ENCODE measurements around the gene VEGFD. TPM values are rescaled to one million over a fixed set of nuclear protein-coding genes. Genes with fewer than 3 reads are reported as not detected.

The VEGFD gene
- total and polyA plus RNA-seq, 2 of the 4 experiments (the other 2 are of a cell fraction), result 0.18 to 0.19 TPM

DNA sequence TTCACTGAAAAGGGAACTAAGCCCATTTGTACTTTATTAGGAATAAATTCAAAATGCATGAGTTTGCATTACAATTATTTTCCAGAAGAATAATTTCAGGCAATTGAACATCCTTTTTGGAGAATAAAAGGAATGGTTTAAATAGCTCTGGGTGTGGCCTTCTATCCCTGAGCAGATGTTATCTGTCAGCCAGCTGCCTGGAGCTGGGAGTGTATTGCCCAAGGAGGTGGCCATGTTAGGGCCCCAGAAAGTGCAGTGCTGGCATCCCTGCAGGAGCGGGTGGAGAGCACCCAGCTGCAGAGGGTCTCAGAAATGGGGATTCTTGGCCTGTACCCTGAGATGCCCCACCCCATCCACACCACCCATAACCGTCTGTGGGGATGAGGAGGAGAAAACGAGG, 21.6 kb upstream of the VEGFD start:
- H3K23ac ChIP-seq (ENCODE audit: low read depth, low read length), result no peak overlapping the region
- no peak overlapping the region for H2AFZ ChIP-seq (replicated peaks; ENCODE audit: low read length, poor library complexity)
- no peaks in the 10 kb centered on the region; the same call in 1 of the 2 replicates for H3K27me3 ChIP-seq (ENCODE audit: control insufficient read depth, insufficient read depth, low read length)
- no peak overlapping the region for H4K8ac ChIP-seq (ENCODE audit: low read depth in 2 of 2, low read length in 2 of 2)
- H4K91ac ChIP-seq (ENCODE audit: insufficient read depth, low read depth, low read length), result no peak overlapping the region
- peak; percentile 57 for ATAC-seq (ENCODE audit: low read depth)
- no peaks in the 10 kb centered on the region for H3K9me3 ChIP-seq (ENCODE audit: control insufficient read depth, insufficient read depth, low read length)
- TF ChIP-seq POLR2A (IDR thresholded peaks at IDR 0.05; ENCODE audit: low read depth, low read length) (no peak), RCOR1 (IDR thresholded peaks at IDR 0.05; ENCODE audit: insufficient replicate concordance, low read length) (no peak), CEBPB (IDR thresholded peaks at IDR 0.05; ENCODE audit: low read depth, low read length) (no peak), MXI1 (IDR thresholded peaks at IDR 0.05; ENCODE audit: borderline replicate concordance, low read depth, low read length) (no peak), RFX5 (IDR thresholded peaks at IDR 0.05; ENCODE audit: low read depth, low read length) (no peak), MAFK (IDR thresholded peaks at IDR 0.05; ENCODE audit: low read depth, low read length) (no peak), SMC3 (IDR thresholded peaks at IDR 0.05; ENCODE audit: low read depth, low read length) (no peak)
- TF ChIP-seq, protein P1, sequence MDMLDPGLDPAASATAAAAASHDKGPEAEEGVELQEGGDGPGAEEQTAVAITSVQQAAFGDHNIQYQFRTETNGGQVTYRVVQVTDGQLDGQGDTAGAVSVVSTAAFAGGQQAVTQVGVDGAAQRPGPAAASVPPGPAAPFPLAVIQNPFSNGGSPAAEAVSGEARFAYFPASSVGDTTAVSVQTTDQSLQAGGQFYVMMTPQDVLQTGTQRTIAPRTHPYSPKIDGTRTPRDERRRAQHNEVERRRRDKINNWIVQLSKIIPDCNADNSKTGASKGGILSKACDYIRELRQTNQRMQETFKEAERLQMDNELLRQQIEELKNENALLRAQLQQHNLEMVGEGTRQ (IDR thresholded peaks at IDR 0.05; ENCODE audit: low read depth, low read length), result no peak
- TF ChIP-seq, protein P2, sequence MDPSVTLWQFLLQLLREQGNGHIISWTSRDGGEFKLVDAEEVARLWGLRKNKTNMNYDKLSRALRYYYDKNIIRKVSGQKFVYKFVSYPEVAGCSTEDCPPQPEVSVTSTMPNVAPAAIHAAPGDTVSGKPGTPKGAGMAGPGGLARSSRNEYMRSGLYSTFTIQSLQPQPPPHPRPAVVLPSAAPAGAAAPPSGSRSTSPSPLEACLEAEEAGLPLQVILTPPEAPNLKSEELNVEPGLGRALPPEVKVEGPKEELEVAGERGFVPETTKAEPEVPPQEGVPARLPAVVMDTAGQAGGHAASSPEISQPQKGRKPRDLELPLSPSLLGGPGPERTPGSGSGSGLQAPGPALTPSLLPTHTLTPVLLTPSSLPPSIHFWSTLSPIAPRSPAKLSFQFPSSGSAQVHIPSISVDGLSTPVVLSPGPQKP (IDR thresholded peaks at IDR 0.05; ENCODE audit: borderline replicate concordance, low read depth, low read length), result no peak
- H3K18ac ChIP-seq (ENCODE audit: low read depth, low read length), result no peak overlapping the region
- BruUV-seq (replicated peaks), result no TSS peak
- dilution Hi-C loops (cut with HindIII; ENCODE audit: low sequenced_read_pairs, unreplicated experiment), result no loop called here
- no peak overlapping the region; the same call in 1 of the 2 replicates for H2BK120ac ChIP-seq (ENCODE audit: low read depth, low read length)
- no peak overlapping the region for H2AK5ac ChIP-seq (ENCODE audit: low read depth, low read length)
- peaks cover 2% of the 10 kb centered on the region; the same call in 1 of the 2 replicates for H3K36me3 ChIP-seq (ENCODE audit: control insufficient read depth, insufficient read depth, low read length)
- intact Hi-C loops (cut with micrococcal nuclease), result no loop called here
- no peak overlapping the region for H3K4me3 ChIP-seq (ENCODE audit: insufficient read depth, low read depth, low read length)
- ChIA-PET CTCF (no interaction called here), POLR2A (ENCODE audit: unreplicated experiment) (no interaction called here)
- no peak overlapping the region for H3K4me2 ChIP-seq (ENCODE audit: low read depth, low read length)
- no peak overlapping the region for H3K4ac ChIP-seq (ENCODE audit: low read depth, low read length)
- no peak overlapping the region for H2BK5ac ChIP-seq (ENCODE audit: low read depth, low read length, poor library complexity, severe bottlenecking)
- H3K9ac ChIP-seq (ENCODE audit: low read depth, low read length), result no peak overlapping the region
- no peak overlapping the region for H3K14ac ChIP-seq (replicated peaks; ENCODE audit: low read depth, low read length)
- no peaks in the 10 kb centered on the region; the same call in 1 of the 2 replicates for H3K9me1 ChIP-seq (ENCODE audit: insufficient read depth, low read length)
- DNase-seq, result no peak
- no peak overlapping the region for H2AK9ac ChIP-seq (replicated peaks; ENCODE audit: low read depth, low read length, poor library complexity)
- H3K4me1 ChIP-seq (ENCODE audit: control insufficient read depth, insufficient read depth, low read length), result peaks cover 2% of the 10 kb centered on the region; the same call in 1 of the 2 replicates
- in situ Hi-C loops (cut with MboI; ENCODE audit: low sequenced_read_pairs), result no loop called here
- no peak overlapping the region for H3K56ac ChIP-seq (ENCODE audit: extremely low read depth, insufficient read depth, low read length)
- H3K79me1 ChIP-seq (ENCODE audit: low read depth in 1 of 2, low read length in 2 of 2), result no peaks in the 10 kb centered on the region
- no CpG with 5 or more reads among the region's 3 CpGs for WGBS, 2 experiments (ENCODE audit: extremely low coverage in 2 of 2, insufficient read length in 1 of 2)
- H2BK20ac ChIP-seq (ENCODE audit: low read depth, low read length), result no peak overlapping the region
- H3K27ac ChIP-seq (ENCODE audit: insufficient read depth, low read length), result no peak overlapping the region; the same call in 1 of the 2 replicates
- no peak overlapping the region for H2BK15ac ChIP-seq (ENCODE audit: low read depth, low read length)
- no peaks in the 10 kb centered on the region for H4K20me1 ChIP-seq (ENCODE audit: insufficient read depth, low read length)
- H4K5ac ChIP-seq (ENCODE audit: low read depth, low read length), result no peak overlapping the region; the same call in 1 of the 2 replicates

All from IMR-90 (cell line).